ENCODE results near the gene CRYBG3.

Gene CRYBG3

GRCh38 chr3:97952872-97953271, 131.1 kb downstream of the CRYBG3 start:
- no peak overlapping the region for H3K4me3 ChIP-seq (ENCODE audit: low read depth, low read length)
- no peak for TF ChIP-seq CTCF (IDR thresholded peaks at IDR 0.05; ENCODE audit: low read depth, low read length)

GRCh38 chr3:97954228-97954827, 132.5 kb downstream of the CRYBG3 start:
- TF ChIP-seq CTCF (IDR thresholded peaks at IDR 0.05; ENCODE audit: low read depth, low read length) = no peak
- H3K4me3 ChIP-seq (ENCODE audit: low read depth, low read length) = no peak overlapping the region

GRCh38 chr3:97956051-97956450, 134.2 kb downstream of the CRYBG3 start:
- TF ChIP-seq CTCF (IDR thresholded peaks at IDR 0.05; ENCODE audit: low read depth, low read length) = no peak
- no peak overlapping the region for H3K4me3 ChIP-seq (ENCODE audit: low read depth, low read length)

- TF ChIP-seq CTCF (IDR thresholded peaks at IDR 0.05; ENCODE audit: low read depth, low read length) = no peak
- H3K4me3 ChIP-seq (ENCODE audit: low read depth, low read length) = no peak overlapping the region
Measured at GRCh38 chr3:97957617-97958311, 136.0 kb downstream of the CRYBG3 start.

- no peak overlapping the region for H3K4me3 ChIP-seq (ENCODE audit: low read depth, low read length)
- TF ChIP-seq CTCF (IDR thresholded peaks at IDR 0.05; ENCODE audit: low read depth, low read length) = no peak
Measured at GRCh38 chr3:97958396-97958795, 136.6 kb downstream of the CRYBG3 start.

- H3K4me3 ChIP-seq (ENCODE audit: low read depth, low read length) = no peak overlapping the region
- TF ChIP-seq CTCF (IDR thresholded peaks at IDR 0.05; ENCODE audit: low read depth, low read length) = no peak
Measured at GRCh38 chr3:97958796-97959195, 137.0 kb downstream of the CRYBG3 start.

- no peak overlapping the region for H3K4me3 ChIP-seq (ENCODE audit: low read depth, low read length)
- no peak for TF ChIP-seq CTCF (IDR thresholded peaks at IDR 0.05; ENCODE audit: low read depth, low read length)
Measured at GRCh38 chr3:97959872-97960271, 138.1 kb downstream of the CRYBG3 start.

All from WI38 (cell line).